Airway epithelial cell (primary cell): ENCODE measurements around the gene MESD. TPM values are rescaled to one million over a fixed set of nuclear protein-coding genes. Genes with fewer than 3 reads are reported as not detected.

Source experiments
- total RNA-seq: library from RNA; depleted of rRNA; stranded (reverse); fragments of >200 nt; gene quantifications from 2 replicates; pipeline ENCODE4 v1.2.3, GENCODE V29; 2015

The MESD gene
- total RNA-seq = 19.7 and 20.9 TPM in 2 replicates

GRCh38 chr15:80989518-80990478 is at the start of gene MESD:
Gene MESD (minus strand): TSS chr15:80989819. CDS start chr15:80989791, 28 bp downstream.

DNA sequence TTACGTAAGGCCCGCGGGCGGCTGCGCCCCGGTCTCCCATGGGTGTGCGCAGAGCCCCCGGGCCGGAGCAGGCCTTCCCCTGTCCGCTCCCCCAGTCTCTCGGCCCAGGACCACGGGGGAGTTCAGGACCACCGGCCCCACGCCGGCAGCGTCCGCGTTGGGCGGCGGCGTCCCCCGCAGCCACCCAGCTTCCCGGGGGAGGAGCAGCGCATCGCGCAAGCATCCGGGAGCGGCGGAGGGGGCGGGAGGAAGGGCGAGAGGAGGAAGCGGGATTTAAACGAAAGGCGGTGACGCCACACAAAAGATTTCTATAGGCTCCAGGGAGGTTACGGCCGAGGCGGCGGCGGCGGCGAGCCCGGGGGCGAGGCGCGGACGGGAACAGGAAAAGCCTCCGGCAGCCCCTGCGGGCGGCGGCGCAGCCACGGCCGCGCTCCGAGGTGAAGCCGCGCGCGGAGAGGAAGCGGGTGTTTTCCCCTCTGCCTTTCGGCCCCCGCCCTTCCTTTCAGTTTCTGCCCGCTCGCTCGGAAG is 11.1 kb upstream of the MESD start, which contains the start of gene TLNRD1:
Gene TLNRD1, plus strand, starts transcription at position 300 of the 528 bp plus-strand sequence. CDS start 1,349 bp downstream, outside the sequence.

Other genes starting within 250 kb of the MESD start
- 3.6 and 4.8 TPM in 2 replicates for gene CEMIP, start 210.4 kb downstream of the MESD start, total RNA-seq
- 22.4 and 23.0 TPM in 2 replicates for gene TLNRD1, start 11.1 kb upstream of the MESD start, total RNA-seq
- gene CFAP161, start 144.5 kb upstream of the MESD start, total RNA-seq = not detected in 2 replicates
- 0.42 and 0.84 TPM in 2 replicates for gene IL16, start 207.1 kb upstream of the MESD start, total RNA-seq